Esophagus (tissue), 2 donors: ENCODE measurements around the gene NCBP3. TPM values are rescaled to one million over a fixed set of nuclear protein-coding genes. Genes with fewer than 3 reads are reported as not detected.

Source experiments
- H3K27ac ChIP-seq, 2 donors: one replicate each; pipeline ENCODE4 v1.5.1; 2013; ENCODE audit warnings: low read depth in 2 of 2, mild to moderate bottlenecking in 2 of 2, inconsistent platforms in 1 of 2, low read length in 1 of 2, moderate library complexity in 1 of 2
- H3K27me3 ChIP-seq, 2 donors: one replicate each; pipeline ENCODE4 v1.6.1; 2013; ENCODE audit warnings: low read length in 2 of 2, control low read depth in 1 of 2, mild to moderate bottlenecking in 1 of 2; ENCODE audit not compliant: insufficient read depth in 2 of 2, control insufficient read depth in 1 of 2
- H3K36me3 ChIP-seq, 2 donors: one replicate each; pipeline ENCODE4 v1.6.1; 2013; ENCODE audit warnings: low read length in 1 of 2; ENCODE audit not compliant: control insufficient read depth in 2 of 2, insufficient read depth in 2 of 2
- H3K4me1 ChIP-seq, 2 donors: one replicate each; pipeline ENCODE4 v1.6.1; 2013; ENCODE audit warnings: low read length in 1 of 2; ENCODE audit not compliant: control insufficient read depth in 2 of 2, insufficient read depth in 2 of 2
- H3K4me3 ChIP-seq, 2 donors: one replicate each; pipeline ENCODE4 v1.5.1; 2013; ENCODE audit warnings: low read length in 2 of 2, mild to moderate bottlenecking in 2 of 2, low read depth in 1 of 2, moderate library complexity in 1 of 2
- H3K9me3 ChIP-seq, 2 donors: one replicate each; pipeline ENCODE4 v1.6.1; 2013; ENCODE audit warnings: mild to moderate bottlenecking in 2 of 2, low read depth in 1 of 2, low read length in 1 of 2, moderate library complexity in 1 of 2; ENCODE audit not compliant: control insufficient read depth in 2 of 2, insufficient read depth in 1 of 2
- WGBS, 2 donors: extraction: QIAGEN DNeasy Blood & Tissue Kit; methylation state at CpG; one replicate each; pipeline ENCODE4 v1.1.7; 2013; 5-methylcytosine and 5-hydroxymethylcytosine counted together
- polyA plus RNA-seq, 2 donors: library from polyadenylated mRNA; stranded (reverse); fragments of 200-250 nt; gene quantifications; one replicate each; pipeline ENCODE4 v1.2.3, GENCODE V29; 2013
- donor health status: healthy with polysubstance abuse.
- donor health status: Bipolar disorder and iron deficiency.

Gene NCBP3
- polyA plus RNA-seq, 2 donors = 17.1 to 18.9 TPM

GRCh38 chr17:3890878-3891219, 44.8 kb upstream of the NCBP3 start:
- Histone ChIP-seq H3K4me3 (no peak overlapping the region), H3K4me1 (peaks cover 6 to 59% of the 10 kb centered on the region in 2 donors), H3K36me3 (no peaks in the 10 kb centered on the region), H3K27me3 (no peaks in the 10 kb centered on the region), H3K27ac (peak overlapping the region; percentile 90), H3K9me3 (no peaks in the 10 kb centered on the region)
- 56 to 57% methylated on average over 4 of the region's 4 CpGs for WGBS, 2 donors

GRCh38 chr17:3890082-3890877, 44.2 kb upstream of the NCBP3 start:
- no peaks in the 10 kb centered on the region for H3K27me3 ChIP-seq
- H3K9me3 ChIP-seq = no peaks in the 10 kb centered on the region
- H3K27ac ChIP-seq = peak overlapping the region; percentile 90
- no peak overlapping the region for H3K4me3 ChIP-seq
- H3K36me3 ChIP-seq = peaks cover 0 to under 1% of the 10 kb centered on the region in 2 donors
- H3K4me1 ChIP-seq = peaks cover 6 to 58% of the 10 kb centered on the region in 2 donors
- 30 to 47% methylated on average over 22 of the region's 22 CpGs for WGBS, 2 donors

- 72 to 77% methylated on average over 17 of the region's 17 CpGs for WGBS, 2 donors
- H3K36me3 ChIP-seq = peaks cover 0 to 4% of the 10 kb centered on the region in 2 donors
- no peaks in the 10 kb centered on the region for H3K27me3 ChIP-seq
- peaks cover 6 to 54% of the 10 kb centered on the region in 2 donors for H3K4me1 ChIP-seq
- H3K9me3 ChIP-seq = no peaks in the 10 kb centered on the region
- H3K27ac ChIP-seq = peak overlapping the region; percentile 90
- H3K4me3 ChIP-seq = no peak overlapping the region
Observed at GRCh38 chr17:3889325-3890012, 43.4 kb upstream of the NCBP3 start.

- Histone ChIP-seq H3K27me3 (no peaks in the 10 kb centered on the region), H3K36me3 (peaks cover 0 to 13% of the 10 kb centered on the region in 2 donors), H3K4me3 (no peak overlapping the region), H3K9me3 (no peaks in the 10 kb centered on the region), H3K4me1 (peaks cover 3 to 45% of the 10 kb centered on the region in 2 donors), H3K27ac (peak overlapping the region; percentile 90)
- 34 to 54% methylated on average over 48 to 50 of the region's 50 CpGs for WGBS, 2 donors
Observed at GRCh38 chr17:3888343-3889171, 42.5 kb upstream of the NCBP3 start.

GRCh38 chr17:3887804-3888203, 41.8 kb upstream of the NCBP3 start:
- no peak overlapping the region for H3K4me3 ChIP-seq
- H3K4me1 ChIP-seq = peaks cover 2 to 42% of the 10 kb centered on the region in 2 donors
- 29 to 46% methylated on average over 9 of the region's 9 CpGs for WGBS, 2 donors

GRCh38 chr17:3887394-3887793, 41.3 kb upstream of the NCBP3 start:
- Histone ChIP-seq H3K4me1 (peaks cover 2 to 42% of the 10 kb centered on the region in 2 donors), H3K27ac (peak overlapping the region; percentile 90), H3K4me3 (no peak overlapping the region), H3K9me3 (no peaks in the 10 kb centered on the region), H3K36me3 (peaks cover 0 to 23% of the 10 kb centered on the region in 2 donors), H3K27me3 (no peaks in the 10 kb centered on the region)
- WGBS, 2 donors = 57 to 70% methylated on average over 2 of the region's 2 CpGs

More at GRCh38 chr17:3887804-3888203, 41.8 kb upstream of the NCBP3 start:
- Histone ChIP-seq H3K27ac (peak overlapping the region; percentile 90), H3K9me3 (no peaks in the 10 kb centered on the region), H3K36me3 (peaks cover 0 to 21% of the 10 kb centered on the region in 2 donors), H3K27me3 (no peaks in the 10 kb centered on the region)

GRCh38 chr17:3886776-3887175, 40.7 kb upstream of the NCBP3 start:
- Histone ChIP-seq H3K9me3 (no peaks in the 10 kb centered on the region), H3K4me3 (no peak overlapping the region), H3K27me3 (no peaks in the 10 kb centered on the region), H3K36me3 (peaks cover 0 to 23% of the 10 kb centered on the region in 2 donors), H3K4me1 (peaks cover 2 to 38% of the 10 kb centered on the region in 2 donors), H3K27ac (peak overlapping the region; percentile 90)
- 68 to 73% methylated on average over 10 of the region's 10 CpGs for WGBS, 2 donors

- WGBS, 2 donors = 83 to 85% methylated on average over 3 to 4 of the region's 4 CpGs
- H3K4me3 ChIP-seq = no peak overlapping the region
- peaks cover 2 to 35% of the 10 kb centered on the region in 2 donors for H3K4me1 ChIP-seq
- H3K36me3 ChIP-seq = peaks cover 0 to 23% of the 10 kb centered on the region in 2 donors
- no peaks in the 10 kb centered on the region for H3K9me3 ChIP-seq
- H3K27me3 ChIP-seq = no peaks in the 10 kb centered on the region
- no peak overlapping the region for H3K27ac ChIP-seq
Observed at GRCh38 chr17:3885970-3886369, 39.9 kb upstream of the NCBP3 start.

- Histone ChIP-seq H3K27ac (no peak overlapping the region), H3K4me3 (no peak overlapping the region), H3K27me3 (no peaks in the 10 kb centered on the region), H3K4me1 (peaks cover 2 to 32% of the 10 kb centered on the region in 2 donors), H3K36me3 (peaks cover 0 to 23% of the 10 kb centered on the region in 2 donors), H3K9me3 (no peaks in the 10 kb centered on the region)
- WGBS, 2 donors = 72 to 87% methylated on average over 14 of the region's 14 CpGs
Observed at GRCh38 chr17:3885271-3885670, 39.2 kb upstream of the NCBP3 start.
